ENCODE measurements around the gene IER5L.

DNA sequence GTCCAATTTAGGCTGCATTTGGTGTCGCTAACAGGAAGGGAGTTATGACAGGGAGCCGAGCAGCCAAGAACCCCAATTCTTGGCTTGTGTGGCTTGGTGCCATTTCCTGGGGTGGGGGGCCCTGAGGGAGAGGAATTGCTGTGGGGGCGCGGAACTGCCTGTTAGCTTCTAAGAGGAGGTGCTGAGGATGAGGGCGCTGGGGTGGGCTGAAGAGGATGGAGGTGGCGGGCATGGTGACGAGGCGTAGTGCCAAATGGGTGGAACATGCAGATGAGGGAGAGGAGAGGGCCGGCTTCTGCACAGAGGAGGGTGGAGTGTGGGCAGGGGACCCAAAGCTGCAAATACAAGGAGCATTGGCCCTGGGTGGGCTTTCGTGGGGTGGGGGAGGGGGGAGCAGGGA, 27.9 kb downstream of the IER5L start:
- TF ChIP-seq, protein P1, sequence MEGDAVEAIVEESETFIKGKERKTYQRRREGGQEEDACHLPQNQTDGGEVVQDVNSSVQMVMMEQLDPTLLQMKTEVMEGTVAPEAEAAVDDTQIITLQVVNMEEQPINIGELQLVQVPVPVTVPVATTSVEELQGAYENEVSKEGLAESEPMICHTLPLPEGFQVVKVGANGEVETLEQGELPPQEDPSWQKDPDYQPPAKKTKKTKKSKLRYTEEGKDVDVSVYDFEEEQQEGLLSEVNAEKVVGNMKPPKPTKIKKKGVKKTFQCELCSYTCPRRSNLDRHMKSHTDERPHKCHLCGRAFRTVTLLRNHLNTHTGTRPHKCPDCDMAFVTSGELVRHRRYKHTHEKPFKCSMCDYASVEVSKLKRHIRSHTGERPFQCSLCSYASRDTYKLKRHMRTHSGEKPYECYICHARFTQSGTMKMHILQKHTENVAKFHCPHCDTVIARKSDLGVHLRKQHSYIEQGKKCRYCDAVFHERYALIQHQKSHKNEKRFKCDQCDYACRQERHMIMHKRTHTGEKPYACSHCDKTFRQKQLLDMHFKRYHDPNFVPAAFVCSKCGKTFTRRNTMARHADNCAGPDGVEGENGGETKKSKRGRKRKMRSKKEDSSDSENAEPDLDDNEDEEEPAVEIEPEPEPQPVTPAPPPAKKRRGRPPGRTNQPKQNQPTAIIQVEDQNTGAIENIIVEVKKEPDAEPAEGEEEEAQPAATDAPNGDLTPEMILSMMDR (IDR thresholded peaks at IDR 0.05; ENCODE audit: poor library complexity), result no peak
- TF ChIP-seq EZH2 (IDR thresholded peaks at IDR 0.05; ENCODE audit: borderline replicate concordance), result no peak
